MCF 10A (cell line): ENCODE data around the gene CLEC3B. TPM values are rescaled to one million over a fixed set of nuclear protein-coding genes. Genes with fewer than 3 reads are reported as not detected.

Source experiments
- total RNA-seq: library from RNA; stranded (reverse); gene quantifications from 2 replicates; pipeline ENCODE4 v1.2.3, GENCODE V29; 2022

Gene CLEC3B
- total RNA-seq, 1 experiment from 2014 or later = not detected

Other genes with a start within 250 kb of the CLEC3B start
- 27.6 and 27.8 TPM in 2 replicates for gene TMEM42, start 164.4 kb upstream of the CLEC3B start, total RNA-seq
- 1.1 and 2.5 TPM in 2 replicates for gene TGM4, start 151.7 kb upstream of the CLEC3B start, total RNA-seq
- gene ZDHHC3, start 50.1 kb upstream of the CLEC3B start, total RNA-seq = 37.7 and 40.1 TPM in 2 replicates
- 59.7 and 73.3 TPM in 2 replicates for gene EXOSC7, start 50.1 kb upstream of the CLEC3B start, total RNA-seq
- gene CDCP1, start 120.1 kb downstream of the CLEC3B start, total RNA-seq = 180 and 208 TPM in 2 replicates
- 1.4 and 1.9 TPM in 2 replicates for gene TMEM158, start 200.0 kb downstream of the CLEC3B start, total RNA-seq